ENCODE measurements around the gene GOLGA6C. TPM values are rescaled to one million over a fixed set of nuclear protein-coding genes. Genes with fewer than 3 reads are reported as not detected.

The GOLGA6C gene
- total RNA-seq, 2 experiments from 2014 or later, result not detected

Other genes starting within 250 kb of the GOLGA6C start
- 10 to 100 TPM; 36.3 to 36.7 TPM for gene PPCDC, start 234.7 kb upstream of the GOLGA6C start, total RNA-seq
- gene C15orf39, start 56.5 kb upstream of the GOLGA6C start, total RNA-seq, result 10 to 100 TPM; 62.8 to 63.0 TPM
- under 1 TPM in 1 of 2 experiments, not detected in 1; 0.12 TPM for gene GOLGA6D, start 24.5 kb downstream of the GOLGA6C start, total RNA-seq
- gene COMMD4, start 77.7 kb downstream of the GOLGA6C start, total RNA-seq, result 10 to 100 TPM; 76.6 to 80.7 TPM
- gene NEIL1, start 88.7 kb downstream of the GOLGA6C start, total RNA-seq, result 1 to 10 TPM; 1.0 to 1.9 TPM
- 100 to 1,000 TPM; 143 to 170 TPM for gene MAN2C1, start 110.3 kb downstream of the GOLGA6C start, total RNA-seq
- gene SIN3A, start 193.4 kb downstream of the GOLGA6C start, total RNA-seq, result 100 to 1,000 TPM; 100 to 111 TPM

All from activated CD8-positive, alpha-beta memory T cell treated with anti-CD3 and anti-CD28 coated beads, Interleukin-2, amount 10 ng/mL, durations not matched to agents 7 days and 5 days (primary cell).